Tibial artery (tissue), 4 donors: ENCODE data around the gene CRYBB2.

Source experiments
- DNase-seq, 2 donors: peaks; one replicate each; pipeline ENCODE4 v3.0.0-alpha.2; 2019
- H3K27ac ChIP-seq, 2 donors: fragments of 200-600 bp; sonication (generic) in 1 of 2; 1 replicate in 1 of 2; 2 replicates in 1 of 2; pipeline ENCODE4 v1.5.1; 2018 to 2019; ENCODE audit warnings: mild to moderate bottlenecking in 1 of 2
- H3K27me3 ChIP-seq, 2 donors: fragments of 200-600 bp; sonication (generic) in 1 of 2; one replicate each; pipeline versions ENCODE4 v1.5.1 to v1.6.0; 2016 to 2019
- H3K36me3 ChIP-seq, 3 donors: fragments of 200-600 bp; sonication (generic) in 2 of 3; one replicate each; pipeline ENCODE4 v1.5.1; 2016 to 2019; ENCODE audit warnings: mild to moderate bottlenecking in 2 of 3
- H3K4me1 ChIP-seq, 4 donors: fragments of 200-600 bp; sonication (generic) in 2 of 4; 1 replicate in 3 of 4; 2 replicates in 1 of 4; pipeline ENCODE4 v1.5.1; 2016 to 2019
- H3K4me3 ChIP-seq, 2 donors: fragments of 200-600 bp; sonication (generic) in 1 of 2; 1 replicate in 1 of 2; 2 replicates in 1 of 2; pipeline ENCODE4 v1.5.1; 2018 to 2019; ENCODE audit warnings: mild to moderate bottlenecking in 2 of 2
- H3K9me3 ChIP-seq, 3 donors: fragments of 200-600 bp; sonication (generic) in 1 of 3; one replicate each; pipeline ENCODE4 v1.5.1; 2016 to 2019
- CTCF ChIP-seq, 2 experiments: fragments of 200-600 bp in 1 of 2; fragments of 450-650 bp in 1 of 2; IDR thresholded peaks; one replicate each; pipeline ENCODE4 v1.5.1; 2017 to 2019; ENCODE audit warnings: antibody characterized with exemption in 2 of 2, mild to moderate bottlenecking in 1 of 2, moderate library complexity in 1 of 2
- intact Hi-C: fragments of 100-400 bp; cut with DNase I; formaldehyde crosslinking; loops from one replicate; pipeline ENCODE4 v1.15.0; 2023; ENCODE audit warnings: low total_unique reads

CRYBB2 gene

GRCh38 chr22:25219211-25219689 is at the start of gene CRYBB2:
Gene CRYBB2, plus strand, starts transcription at chr22:25219639. Its CDS starts 1,791 bp downstream, at chr22:25221430.
- H3K4me1 ChIP-seq, result no peaks in the 10 kb centered on the region
- no peaks in the 10 kb centered on the region for H3K9me3 ChIP-seq
- H3K4me3 ChIP-seq, result no peak within 1 kb of the TSS
- intact Hi-C loops, result no loop called here
- H3K36me3 ChIP-seq, result no peaks in the 10 kb centered on the region
- DNase-seq, result no peak
- TF ChIP-seq CTCF (IDR thresholded peaks at IDR 0.05), result no peak
- no peaks in the 10 kb centered on the region for H3K27me3 ChIP-seq
- no peak within 1 kb of the TSS for H3K27ac ChIP-seq

GRCh38 chr22:25170426-25170980 is 48.9 kb upstream of the CRYBB2 start:
- Histone ChIP-seq H3K27ac (no peak overlapping the region), H3K9me3 (no peaks in the 10 kb centered on the region), H3K4me1 (peaks cover 0 to 37% (median 11%) of the 10 kb centered on the region in 4 donors), H3K4me3 (no peak overlapping the region), H3K36me3 (peaks cover 33 to 58% (median 43%) of the 10 kb centered on the region in 3 donors), H3K27me3 (no peaks in the 10 kb centered on the region)
- TF ChIP-seq CTCF (IDR thresholded peaks at IDR 0.05), result no peak
- DNase-seq, result no peak
- intact Hi-C loops, result loop anchor here (5.0 kb wide), 2 partner anchors 88 to 103 kb away; no protein-coding TSS in a partner anchor

GRCh38 chr22:25172153-25172552 is 47.3 kb upstream of the CRYBB2 start:
- H3K27me3 ChIP-seq, result no peaks in the 10 kb centered on the region
- H3K4me3 ChIP-seq, result no peak overlapping the region
- no peaks in the 10 kb centered on the region for H3K9me3 ChIP-seq
- H3K27ac ChIP-seq, result no peak overlapping the region
- peaks cover 0 to 20% (median 3%) of the 10 kb centered on the region in 4 donors for H3K4me1 ChIP-seq
- TF ChIP-seq CTCF (IDR thresholded peaks at IDR 0.05), result peak; percentile 47 to 48
- DNase-seq, result no peak
- intact Hi-C loops, result loop anchor here (5.0 kb wide), 2 partner anchors 90 to 105 kb away; no protein-coding TSS in a partner anchor
- peaks cover 47 to 75% (median 59%) of the 10 kb centered on the region in 3 donors for H3K36me3 ChIP-seq

GRCh38 chr22:25174156-25174887 is 45.1 kb upstream of the CRYBB2 start:
- peaks cover 60 to 88% (median 81%) of the 10 kb centered on the region in 3 donors for H3K36me3 ChIP-seq
- H3K27me3 ChIP-seq, result no peaks in the 10 kb centered on the region
- H3K4me1 ChIP-seq, result peaks cover 0 to 4% (median 2%) of the 10 kb centered on the region in 4 donors
- H3K4me3 ChIP-seq, result no peak overlapping the region
- no peak for DNase-seq
- no peak overlapping the region for H3K27ac ChIP-seq
- intact Hi-C loops, result loop anchor here (5.0 kb wide), 2 partner anchors 92 to 107 kb away; no protein-coding TSS in a partner anchor
- peaks cover 0 to 3% (median 0%) of the 10 kb centered on the region in 3 donors for H3K9me3 ChIP-seq
- no peak for TF ChIP-seq CTCF (IDR thresholded peaks at IDR 0.05)

GRCh38 chr22:25174888-25175411 is 44.5 kb upstream of the CRYBB2 start:
- no peaks in the 10 kb centered on the region for H3K27me3 ChIP-seq
- no peak for DNase-seq
- TF ChIP-seq CTCF (IDR thresholded peaks at IDR 0.05), result no peak
- H3K4me3 ChIP-seq, result no peak overlapping the region
- intact Hi-C loops, result loop anchor here (5.0 kb wide), 2 partner anchors 93 to 108 kb away; no protein-coding TSS in a partner anchor
- no peak overlapping the region for H3K27ac ChIP-seq
- peaks cover 0 to 4% (median 0%) of the 10 kb centered on the region in 4 donors for H3K4me1 ChIP-seq
- peaks cover 66 to 95% (median 87%) of the 10 kb centered on the region in 3 donors for H3K36me3 ChIP-seq
- H3K9me3 ChIP-seq, result peaks cover 0 to 4% (median 0%) of the 10 kb centered on the region in 3 donors
